ENCODE measurements around the gene GXYLT1.
"Not testable (repeated sequence)": the region's sequence is repeated elsewhere in the genome, so short reads cannot be mapped to it uniquely, and the experiment has no call there.

Gene GXYLT1

GRCh38 chr12:42091769-42092168 lies 52.9 kb downstream of the GXYLT1 start:
- DNase-seq: no peak

GRCh38 chr12:42090899-42091298 lies 53.8 kb downstream of the GXYLT1 start:
- DNase-seq: no peak

GRCh38 chr12:42086031-42086430 lies 58.6 kb downstream of the GXYLT1 start:
- DNase-seq: peak; percentile 50

GRCh38 chr12:42085594-42085993 lies 59.1 kb downstream of the GXYLT1 start:
- no peak for DNase-seq

- DNase-seq: no peak
Observed at GRCh38 chr12:42084522-42084921, 60.2 kb downstream of the GXYLT1 start.

GRCh38 chr12:42076976-42077375 lies 67.7 kb downstream of the GXYLT1 start:
- peak; percentile 78 for DNase-seq

GRCh38 chr12:42070036-42070435 lies 74.6 kb downstream of the GXYLT1 start:
- DNase-seq: no peak

- DNase-seq: no peak
Observed at GRCh38 chr12:42059127-42059526, 85.5 kb downstream of the GXYLT1 start.

GRCh38 chr12:42056130-42056529 lies 88.5 kb downstream of the GXYLT1 start:
- DNase-seq: peak; percentile 73

GRCh38 chr12:42053456-42053855 lies 91.2 kb downstream of the GXYLT1 start:
- DNase-seq: no peak

- DNase-seq: not testable (repeated sequence)
Observed at GRCh38 chr12:42048980-42049379, 95.7 kb downstream of the GXYLT1 start.

- no peak for DNase-seq
Observed at GRCh38 chr12:42039577-42039976, 105.1 kb downstream of the GXYLT1 start.

- no peak for DNase-seq
Observed at GRCh38 chr12:42039176-42039575, 105.5 kb downstream of the GXYLT1 start.

GRCh38 chr12:42031847-42032564 lies 112.7 kb downstream of the GXYLT1 start:
- no peak for DNase-seq

All from OCI-M1 (cell line).